MM.1S (cell line): ENCODE results near the gene CTU2.

Experiments used
- EZH2 ChIP-seq: fragments of 300-600 bp; sonication (generic); optimal IDR thresholded peaks from 2 replicates; pipeline ENCODE3; 2017; ENCODE audit warnings: low read depth, mild to moderate bottlenecking, antibody characterized with exemption, low read length, mixed read lengths
- TF ChIP-seq, protein P1 (sequence below): fragments of 300-600 bp; sonication (generic); IDR thresholded peaks from 2 replicates; pipeline ENCODE4 v1.5.1; 2016; ENCODE audit warnings: antibody characterized with exemption, low read length, mixed read lengths

DNA sequence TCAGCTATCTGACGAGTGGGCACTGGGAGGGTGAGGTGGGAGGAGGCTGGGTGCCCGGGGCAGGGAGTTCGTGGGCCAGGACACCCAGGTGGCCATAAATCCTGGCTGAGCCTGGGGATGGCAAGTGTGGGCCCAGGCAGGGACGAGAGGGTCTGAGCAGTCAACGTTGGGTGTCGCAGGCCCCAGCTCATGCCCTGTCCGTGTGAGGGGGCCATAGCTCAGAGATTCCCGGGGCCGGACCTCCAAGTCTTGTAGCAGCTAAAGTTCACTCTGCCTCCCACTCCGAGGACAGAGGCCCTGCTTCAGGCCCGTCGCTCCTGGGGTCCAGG, 34.4 kb downstream of the CTU2 start:
- TF ChIP-seq, protein P1, sequence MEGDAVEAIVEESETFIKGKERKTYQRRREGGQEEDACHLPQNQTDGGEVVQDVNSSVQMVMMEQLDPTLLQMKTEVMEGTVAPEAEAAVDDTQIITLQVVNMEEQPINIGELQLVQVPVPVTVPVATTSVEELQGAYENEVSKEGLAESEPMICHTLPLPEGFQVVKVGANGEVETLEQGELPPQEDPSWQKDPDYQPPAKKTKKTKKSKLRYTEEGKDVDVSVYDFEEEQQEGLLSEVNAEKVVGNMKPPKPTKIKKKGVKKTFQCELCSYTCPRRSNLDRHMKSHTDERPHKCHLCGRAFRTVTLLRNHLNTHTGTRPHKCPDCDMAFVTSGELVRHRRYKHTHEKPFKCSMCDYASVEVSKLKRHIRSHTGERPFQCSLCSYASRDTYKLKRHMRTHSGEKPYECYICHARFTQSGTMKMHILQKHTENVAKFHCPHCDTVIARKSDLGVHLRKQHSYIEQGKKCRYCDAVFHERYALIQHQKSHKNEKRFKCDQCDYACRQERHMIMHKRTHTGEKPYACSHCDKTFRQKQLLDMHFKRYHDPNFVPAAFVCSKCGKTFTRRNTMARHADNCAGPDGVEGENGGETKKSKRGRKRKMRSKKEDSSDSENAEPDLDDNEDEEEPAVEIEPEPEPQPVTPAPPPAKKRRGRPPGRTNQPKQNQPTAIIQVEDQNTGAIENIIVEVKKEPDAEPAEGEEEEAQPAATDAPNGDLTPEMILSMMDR, result no peak
- TF ChIP-seq EZH2, result no peak
